HCEC 1CT (cell line): ENCODE results near the gene EFCAB10.

Experiments
- DNase-seq: peaks from one replicate; pipeline ENCODE4 v3.0.0-alpha.2; 2017

The EFCAB10 gene

DNA sequence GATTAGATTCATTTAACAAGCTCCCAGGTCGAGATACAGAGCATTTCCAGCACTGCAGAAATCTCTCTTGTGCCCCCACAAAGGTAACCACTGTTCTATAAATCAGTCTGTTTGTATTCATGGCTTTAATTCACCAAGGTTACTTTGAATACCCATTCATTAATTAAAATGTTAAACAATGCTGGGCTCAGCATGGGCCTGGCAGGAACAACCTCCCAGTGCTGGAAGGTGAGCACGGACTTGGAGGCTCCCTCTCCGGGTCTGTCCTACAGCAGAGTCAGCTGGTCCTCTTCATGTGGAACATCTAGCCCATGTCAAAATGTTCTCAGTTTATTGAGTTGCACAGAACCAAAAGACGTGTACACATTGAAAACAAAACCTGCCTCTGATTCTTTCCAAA is 15.6 kb upstream of the EFCAB10 start:
- no peak for DNase-seq

- DNase-seq, result no peak
Measured at GRCh38 chr7:105594034-105594433, 12.7 kb upstream of the EFCAB10 start.

GRCh38 chr7:105591522-105591921 is 10.2 kb upstream of the EFCAB10 start:
- DNase-seq, result no peak

DNA sequence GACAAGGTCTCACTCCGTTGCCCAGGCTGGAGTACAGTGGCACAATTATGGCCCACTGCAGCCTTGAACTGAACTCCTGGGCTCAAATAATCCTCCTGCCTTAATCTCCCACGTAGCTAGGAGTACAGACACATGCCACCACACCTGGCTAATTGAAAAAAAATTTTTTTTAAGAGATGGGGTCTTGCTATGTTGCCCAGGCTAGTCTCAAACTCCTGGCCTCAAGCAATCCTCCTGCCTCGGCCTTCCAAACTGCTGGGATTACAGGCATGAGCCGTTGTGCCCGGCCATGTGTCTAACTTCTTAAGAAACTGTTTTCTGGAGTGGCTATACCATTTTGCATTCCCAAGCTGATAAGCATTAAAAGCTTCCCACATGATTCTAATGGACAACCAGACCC is 9.5 kb upstream of the EFCAB10 start:
- no peak for DNase-seq

- DNase-seq, result peak; percentile 75
Measured at GRCh38 chr7:105589356-105590077, 8.2 kb upstream of the EFCAB10 start.

- DNase-seq, result no peak
Measured at GRCh38 chr7:105587909-105588635, 6.8 kb upstream of the EFCAB10 start.

DNA sequence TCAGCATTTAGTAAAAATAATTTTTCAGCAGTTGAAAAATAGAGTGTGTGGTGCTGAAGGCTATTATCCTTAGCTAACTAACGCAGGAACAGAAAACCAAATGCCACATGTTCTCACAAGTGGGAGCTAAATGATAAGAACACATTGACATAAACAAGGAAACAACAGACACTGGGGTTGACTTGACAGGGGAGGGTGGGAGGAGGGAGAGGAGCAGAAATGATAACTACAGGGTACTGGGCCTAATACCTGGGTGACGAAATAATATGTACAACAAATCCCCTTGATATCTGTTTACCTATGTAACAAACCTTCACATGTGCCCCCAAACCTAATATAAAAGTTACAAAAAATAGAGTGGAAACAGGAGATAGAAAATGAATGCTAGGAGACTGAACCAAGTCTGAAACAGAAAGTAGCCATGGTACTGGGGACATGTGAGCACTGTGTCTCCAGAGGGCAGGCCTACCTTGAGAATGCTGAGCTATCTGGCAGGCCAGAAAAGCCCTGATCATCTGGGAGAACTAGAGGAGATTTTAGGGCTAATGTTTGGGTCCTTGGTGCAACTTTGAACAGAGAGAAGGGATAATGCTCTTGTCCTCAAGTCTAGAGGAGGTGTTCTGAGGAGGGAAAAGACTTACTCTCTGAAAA is 4.7 kb upstream of the EFCAB10 start:
- no peak for DNase-seq

DNA sequence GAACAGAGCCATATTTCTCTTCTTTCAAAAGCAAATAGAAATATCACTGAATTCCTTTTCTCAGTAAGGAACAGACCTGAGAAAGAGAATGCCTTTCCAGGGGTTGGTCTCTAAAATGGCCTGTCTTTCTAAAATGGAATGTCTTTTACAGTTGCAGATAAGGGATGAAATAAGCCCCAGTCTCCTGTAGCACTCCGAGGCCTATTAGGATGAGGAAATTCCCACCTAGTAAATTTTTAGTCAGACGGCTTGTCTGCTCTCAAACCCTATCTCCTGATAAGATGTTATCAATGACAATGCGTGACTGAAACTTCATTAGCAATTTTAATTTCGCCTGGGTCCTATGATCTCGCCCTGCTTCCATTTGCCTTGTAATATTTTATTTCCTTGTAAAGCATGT is 2.9 kb upstream of the EFCAB10 start:
- no peak for DNase-seq

- no peak for DNase-seq
Measured at GRCh38 chr7:105583061-105583460, 1.8 kb upstream of the EFCAB10 start.

DNA sequence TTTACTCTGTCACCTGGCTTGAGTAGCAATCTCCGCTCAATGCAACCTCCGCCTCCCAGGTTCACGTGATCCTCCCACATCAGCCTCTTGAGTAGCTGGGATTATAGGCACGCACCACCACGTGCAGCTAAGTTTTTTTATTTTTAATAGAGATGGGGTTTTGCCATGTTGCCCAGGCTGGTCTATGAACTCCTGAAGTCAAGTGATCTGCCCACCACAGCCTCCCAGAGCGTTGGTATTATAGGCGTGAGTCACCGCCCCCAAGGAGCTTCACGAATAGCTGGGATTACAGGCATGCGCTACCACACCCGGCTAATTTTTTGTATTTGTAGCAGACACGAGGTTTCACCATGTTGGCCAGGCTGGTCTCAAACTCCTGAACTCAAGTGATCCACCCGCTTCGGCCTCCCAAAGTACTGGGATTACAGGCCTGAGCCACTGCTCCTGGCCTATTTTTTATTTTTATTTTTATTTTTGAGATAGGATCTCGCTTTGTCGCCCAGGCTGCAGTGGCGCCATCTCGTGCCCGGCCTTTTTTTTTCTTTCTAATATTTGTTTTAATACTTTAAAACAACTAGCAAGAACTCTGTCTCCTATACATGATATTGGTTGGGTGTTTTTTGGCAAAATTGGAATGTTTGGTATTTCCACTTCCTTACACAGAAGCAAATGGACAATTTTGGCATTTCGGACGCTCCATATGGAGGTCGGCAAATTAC is 1.1 kb downstream of the EFCAB10 start:
- no peak for DNase-seq

GRCh38 chr7:105578496-105578895 is 2.8 kb downstream of the EFCAB10 start:
- DNase-seq, result no peak

DNA sequence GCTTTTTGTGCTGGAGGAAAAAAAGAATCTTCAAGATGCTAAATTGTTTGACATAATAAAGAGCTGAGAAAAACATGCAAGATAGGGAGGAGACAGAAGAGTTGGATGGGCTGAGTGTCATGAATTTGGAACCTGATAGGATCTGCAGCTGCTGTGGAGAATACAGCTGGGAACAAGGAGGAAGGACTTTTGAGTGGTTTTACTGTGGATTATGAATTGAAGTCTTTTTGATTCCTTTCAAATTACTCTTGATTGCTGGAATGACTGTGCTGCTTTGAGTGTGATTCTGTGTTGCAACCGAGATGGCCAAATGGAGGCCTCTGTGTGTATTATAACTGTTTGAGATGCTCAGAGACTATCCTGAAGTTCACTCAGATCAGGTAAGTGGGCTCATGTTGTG is 4.0 kb downstream of the EFCAB10 start:
- no peak for DNase-seq

DNA sequence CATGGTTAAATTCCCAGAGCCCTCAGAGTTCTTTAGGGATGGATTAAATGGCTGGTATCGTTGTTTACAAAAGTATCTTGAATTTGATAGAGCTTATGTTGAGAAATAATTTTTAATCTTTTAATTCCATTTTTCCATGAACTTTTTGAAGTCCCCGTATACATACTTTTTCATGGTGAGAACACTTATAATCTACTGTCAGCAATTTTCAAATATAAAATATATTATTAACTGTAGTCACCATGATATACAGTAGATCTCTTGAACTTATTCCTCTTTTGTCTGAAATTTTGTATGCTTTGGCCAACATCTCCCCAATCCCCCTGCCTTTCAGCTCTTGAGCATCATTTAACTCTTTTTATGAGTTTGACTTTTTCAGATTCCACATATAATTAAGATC is 9.4 kb downstream of the EFCAB10 start:
- DNase-seq, result no peak

DNA sequence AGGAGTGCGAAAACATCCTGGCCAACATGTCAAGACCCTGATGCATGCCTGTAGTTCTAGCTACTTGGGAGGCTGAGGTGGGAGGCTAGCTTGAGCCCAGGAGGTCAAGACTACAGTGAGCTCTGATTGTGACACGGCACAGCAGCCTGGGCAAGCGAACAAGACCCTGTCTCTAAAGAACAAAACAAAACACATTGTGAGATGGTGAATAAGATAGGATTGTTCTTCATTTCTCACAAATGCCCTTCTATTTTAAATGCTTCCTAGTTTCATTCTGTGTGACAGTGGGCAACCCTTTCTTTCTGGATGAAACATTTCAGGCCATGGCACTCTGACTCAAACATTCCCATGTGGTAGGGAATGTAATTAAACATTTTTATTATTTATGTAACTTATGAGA is 13.5 kb downstream of the EFCAB10 start:
- DNase-seq, result no peak

GRCh38 chr7:105567024-105567423 is 14.3 kb downstream of the EFCAB10 start:
- no peak for DNase-seq

GRCh38 chr7:105565190-105565589 is 16.1 kb downstream of the EFCAB10 start:
- no peak for DNase-seq

- no peak for DNase-seq
Measured at GRCh38 chr7:105559926-105560325, 21.4 kb downstream of the EFCAB10 start.

DNA sequence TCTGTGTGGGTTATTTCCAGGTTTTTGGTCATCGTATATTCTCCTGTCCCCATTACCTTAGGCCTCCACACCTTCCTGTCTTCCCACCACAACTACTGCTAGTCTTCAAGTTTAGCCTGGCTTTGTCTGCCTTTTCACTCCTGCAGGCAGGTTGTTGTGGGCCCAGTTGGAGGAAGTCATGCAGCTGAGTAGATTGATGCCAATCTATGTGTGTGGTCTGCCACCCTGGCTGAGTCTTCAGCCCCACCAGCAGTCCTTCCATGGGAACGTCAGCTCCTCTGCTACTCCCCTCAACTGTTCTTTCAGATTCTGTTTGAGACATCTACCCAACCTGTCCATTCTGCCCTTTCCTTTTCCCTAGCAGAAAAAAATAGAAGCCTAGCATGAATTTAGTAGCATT is 43.0 kb downstream of the EFCAB10 start:
- DNase-seq, result no peak

GRCh38 chr7:105532709-105533460 is 48.4 kb downstream of the EFCAB10 start:
- no peak for DNase-seq

- DNase-seq, result peak; percentile 85
Measured at GRCh38 chr7:105531792-105532671, 49.3 kb downstream of the EFCAB10 start, which contains the start of gene RINT1. Gene RINT1 (plus strand): TSS chr7:105532201. CDS start chr7:105532316, 115 bp downstream.

DNA sequence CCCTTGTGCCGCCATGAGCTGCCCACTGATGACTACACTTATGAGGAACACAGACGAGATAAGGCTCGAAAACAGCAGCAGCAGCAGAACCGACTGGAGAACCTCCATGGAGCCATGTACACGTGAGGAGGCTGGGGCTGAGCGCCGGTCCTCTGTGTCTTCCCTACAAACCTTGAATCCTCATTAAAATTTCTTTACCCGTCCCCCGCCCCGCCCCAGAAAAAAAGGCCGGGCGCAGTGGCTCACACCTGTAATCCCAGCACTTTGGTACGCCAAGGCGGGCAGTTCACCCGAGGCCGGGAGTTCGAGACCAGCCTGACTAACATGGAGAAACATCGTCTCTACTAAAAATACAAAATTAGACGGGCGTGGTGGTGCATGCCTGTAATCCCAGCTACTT is 50.7 kb downstream of the EFCAB10 start:
- no peak for DNase-seq

DNA sequence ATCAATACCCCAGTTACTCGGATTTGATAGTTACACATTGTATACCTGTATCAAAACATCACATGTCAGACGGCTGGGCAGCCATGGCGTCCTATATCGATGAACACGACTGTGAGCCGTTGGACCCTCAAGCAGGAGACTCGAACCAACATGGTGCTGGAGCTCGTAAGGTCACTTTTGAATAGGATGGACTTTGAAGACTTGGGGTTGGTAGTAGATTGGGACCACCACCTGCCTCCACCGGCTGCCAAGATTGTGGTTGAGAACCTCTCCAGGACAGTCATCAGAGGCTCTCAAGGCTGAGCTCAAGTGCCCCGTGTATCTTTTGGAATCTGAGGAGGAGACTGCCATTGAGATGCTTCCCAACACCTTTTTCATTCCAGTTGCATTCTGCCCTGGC is 51.2 kb downstream of the EFCAB10 start:
- DNase-seq, result no peak
